Measurements from ENCODE around the gene HRH3.

- no peak for TF ChIP-seq CTCF (IDR thresholded peaks at IDR 0.05)
- TF ChIP-seq POLR2A (IDR thresholded peaks at IDR 0.05): no peak
These were observed 47.5 kb upstream of the HRH3 start for GRCh38 chr20:62267543-62267942.

Data from ovary (tissue), 3 donors.